D721Med (cell line): ENCODE data around the gene ELOVL3.
A peak's percentile ranks its signal among the peaks of the same experiment; 100 is the strongest.
"Not testable (repeated sequence)": the region's sequence is repeated elsewhere in the genome, so short reads cannot be mapped to it uniquely, and the experiment has no call there.

ENCODE experiments used
- DNase-seq: peaks from one replicate; pipeline ENCODE4 v3.0.0; 2011; ENCODE audit warnings: low spot score; ENCODE audit not compliant: insufficient read length
- FAIRE-seq: peaks from 2 replicates; lab custom pipeline; 2011; peaks lifted over from hg19 to GRCh38; lab: Jason Lieb, UNC
- CTCF ChIP-seq: IDR thresholded peaks from 2 replicates; pipeline ENCODE4 v1.5.1; 2012; ENCODE audit warnings: mild to moderate bottlenecking, control low read depth; ENCODE audit not compliant: insufficient read depth; ENCODE audit errors: missing control alignments

Gene ELOVL3

DNA sequence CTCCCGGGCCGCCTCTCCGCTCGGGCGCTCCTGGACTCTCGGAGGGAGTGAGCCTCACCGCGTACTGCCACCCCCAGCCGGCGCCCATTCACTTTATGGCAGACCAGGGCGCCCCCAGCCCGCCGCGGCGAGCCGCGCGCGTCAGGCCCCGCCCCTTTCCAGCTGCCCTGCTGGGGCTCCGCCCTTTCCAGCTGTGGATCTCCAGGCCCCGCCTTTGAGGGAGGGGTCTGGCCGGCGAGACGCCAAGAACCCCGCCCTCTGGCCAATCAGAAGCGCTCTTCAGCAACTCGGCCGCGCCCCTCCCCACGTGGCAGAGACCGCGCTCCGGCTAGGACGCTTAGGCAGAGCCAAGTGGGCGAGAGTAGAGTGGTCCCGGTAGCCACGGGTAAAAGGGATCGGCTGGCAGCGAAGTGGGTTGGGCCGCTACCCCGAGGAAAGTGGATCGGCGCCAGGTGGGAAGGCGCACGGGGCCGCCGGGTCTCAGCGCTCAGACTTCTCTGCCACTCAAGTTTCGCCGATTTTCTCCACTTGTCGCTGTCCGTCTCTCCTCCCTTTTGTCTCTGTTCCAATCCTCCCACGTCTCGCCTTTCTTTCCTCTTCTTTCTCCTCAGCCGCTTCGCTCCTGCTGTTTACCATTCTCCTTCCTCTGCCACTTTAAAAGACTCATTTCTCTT, 15.5 kb downstream of the ELOVL3 start, which contains the start of gene PITX3:
TSS of gene PITX3 (minus strand) at position 69 of the 674 bp plus-strand sequence. CDS start 9,432 bp downstream, outside the sequence.
- DNase-seq (no peak), FAIRE-seq (no peak)
- no peak for TF ChIP-seq CTCF

DNA sequence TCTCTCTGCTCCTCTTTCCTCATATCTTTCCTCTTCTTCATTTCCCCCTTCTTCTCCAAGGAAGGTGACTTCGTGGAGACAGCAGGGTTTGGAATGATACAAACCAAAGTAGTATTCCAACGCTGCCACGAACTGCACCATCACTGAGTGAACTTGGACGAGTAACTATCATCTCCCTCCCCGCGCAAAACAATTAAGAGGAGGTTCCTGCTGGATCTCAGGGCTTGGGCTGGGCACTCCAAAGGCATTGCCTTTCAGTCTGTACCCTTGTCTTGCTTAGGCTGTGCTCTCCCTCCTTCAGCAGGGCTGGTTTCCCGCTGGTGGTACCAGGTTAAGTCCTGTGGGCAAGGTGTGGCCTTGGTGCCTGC, 16.0 kb downstream of the ELOVL3 start:
- no peak for FAIRE-seq
- no peak for TF ChIP-seq CTCF

DNA sequence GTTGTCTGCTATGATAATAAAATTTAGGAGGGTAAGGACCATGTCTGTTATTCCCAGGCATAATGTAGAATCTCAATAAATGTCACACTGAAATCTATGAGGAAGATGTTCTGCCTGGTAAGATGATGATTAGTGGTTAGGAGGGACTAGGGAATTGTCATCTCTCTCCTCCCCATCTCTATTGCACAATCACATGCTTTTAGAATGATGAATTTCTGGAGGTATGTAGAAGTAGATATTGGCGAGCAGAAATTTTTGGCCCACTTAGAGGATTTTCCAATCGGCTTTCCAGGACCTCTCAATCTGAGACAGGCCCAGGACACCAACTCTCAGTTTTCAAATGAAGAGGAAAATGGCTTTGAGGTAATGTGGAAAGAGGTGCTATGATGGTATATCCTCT, 17.2 kb downstream of the ELOVL3 start:
- DNase-seq (no peak), FAIRE-seq (no peak)
- TF ChIP-seq CTCF: no peak

More for the DNA sequence above, 16.0 kb downstream of the ELOVL3 start:
- no peak for DNase-seq

DNA sequence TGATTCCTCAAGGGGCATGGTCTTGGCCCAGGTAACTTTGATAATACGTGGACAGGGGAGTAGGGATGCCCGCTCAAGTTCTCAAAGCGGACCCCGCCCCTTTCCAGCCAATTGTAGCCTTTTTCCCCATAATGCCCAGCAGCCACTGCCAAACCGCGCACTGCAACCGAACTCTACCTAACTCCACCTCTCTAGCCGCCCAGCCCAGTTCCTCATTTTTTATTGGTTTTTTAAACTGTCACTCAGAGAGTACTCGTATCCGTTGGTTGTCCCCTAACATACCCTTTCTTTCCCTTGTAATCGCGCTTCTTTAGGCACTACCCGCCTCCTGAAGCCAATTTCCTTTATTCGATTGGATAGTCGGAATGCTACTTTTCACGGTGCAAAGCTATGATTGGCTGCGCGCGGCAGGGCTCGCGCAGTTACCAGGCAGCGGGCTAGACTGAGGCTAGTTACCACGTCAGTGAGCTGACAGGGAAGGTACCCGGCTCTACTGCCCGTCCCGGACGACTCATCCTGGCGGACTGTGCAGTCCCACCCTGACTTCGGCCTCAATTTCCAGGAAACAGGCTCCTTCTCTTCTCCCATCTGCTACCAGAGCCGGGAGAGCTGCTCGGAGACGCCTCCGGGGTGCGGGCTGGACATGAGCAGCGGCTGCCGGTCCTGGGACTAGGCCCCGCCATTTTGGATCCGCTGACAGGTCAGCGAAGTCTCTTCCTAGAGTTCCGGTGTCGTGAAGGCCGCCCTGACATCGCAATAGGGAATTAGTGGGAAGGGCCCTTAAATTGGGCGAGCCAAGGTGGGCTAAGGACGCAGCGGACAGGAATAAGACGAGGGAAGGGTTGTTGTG, 19.2 kb downstream of the ELOVL3 start, which contains the start of gene GBF1:
TSS of gene GBF1 (plus strand) at position 451 of the 850 bp plus-strand sequence. CDS start 13,407 bp downstream, outside the sequence.
- DNase-seq (peak; percentile 96), FAIRE-seq (peak; percentile 82)
- no peak for TF ChIP-seq CTCF

DNA sequence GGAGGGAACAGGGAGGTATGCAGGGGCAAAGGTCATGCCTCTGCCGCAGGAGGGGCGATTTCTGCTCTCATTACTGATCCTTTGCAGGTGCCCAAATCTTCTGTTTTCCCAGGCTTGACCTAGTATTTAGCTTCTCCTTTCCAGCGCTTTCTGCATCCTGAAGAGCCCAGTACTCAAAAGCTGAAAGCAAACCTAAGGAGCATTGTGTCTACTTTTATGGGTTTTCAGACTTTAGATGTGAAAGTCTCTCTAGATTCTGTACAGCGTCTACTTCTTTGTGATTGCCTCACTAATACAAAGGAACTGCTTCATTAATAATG, 19.8 kb downstream of the ELOVL3 start:
- TF ChIP-seq CTCF: no peak
- FAIRE-seq (no peak), DNase-seq (no peak)

DNA sequence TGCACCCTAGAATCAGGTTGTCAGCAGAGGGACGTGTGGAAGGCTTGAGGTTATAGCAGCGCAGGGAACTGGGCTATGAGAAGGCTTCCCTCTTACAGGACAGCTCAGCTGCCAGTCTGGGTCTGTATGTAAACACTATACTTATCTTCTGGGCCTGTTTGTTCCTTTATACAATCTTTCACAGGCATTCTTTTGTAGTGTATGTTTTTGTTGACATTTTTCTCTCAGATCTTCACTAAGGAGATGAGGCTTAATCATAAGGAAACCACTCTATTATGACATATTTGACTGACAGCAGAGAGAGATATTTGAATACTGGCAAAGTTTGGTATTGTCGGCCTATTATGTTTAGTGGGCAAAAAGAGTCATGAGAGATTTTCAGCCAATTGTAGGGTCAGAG, 20.2 kb downstream of the ELOVL3 start:
- FAIRE-seq (no peak), DNase-seq (no peak)
- TF ChIP-seq CTCF: no peak

GRCh38 chr10:102247734-102248133, 21.6 kb downstream of the ELOVL3 start:
- no peak for TF ChIP-seq CTCF
- DNase-seq (no peak), FAIRE-seq (no peak)

DNA sequence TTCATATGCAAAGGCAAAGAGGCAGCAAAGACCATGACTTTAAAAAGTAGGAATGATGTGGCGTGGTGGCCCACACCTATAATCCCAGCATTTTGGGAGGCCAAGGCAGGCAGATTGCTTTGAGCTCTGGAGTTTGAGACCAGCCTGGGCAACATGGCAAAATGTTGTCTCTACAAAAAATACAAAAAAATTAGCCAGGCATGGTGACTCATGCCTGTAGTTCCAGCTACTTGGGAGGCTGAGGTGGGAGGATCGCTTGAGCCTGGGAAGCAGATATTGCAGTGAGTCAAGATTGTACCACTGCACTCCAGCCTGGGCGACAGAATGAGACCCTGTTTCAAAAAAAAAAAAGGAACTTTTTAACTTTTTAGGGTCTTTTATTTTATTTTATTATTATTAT, 26.4 kb downstream of the ELOVL3 start:
- not testable (repeated sequence) for DNase-seq, FAIRE-seq
